ENCODE data around the gene CLDND2. TPM values are rescaled to one million over a fixed set of nuclear protein-coding genes. Genes with fewer than 3 reads are reported as not detected.
A peak's percentile ranks its signal among the peaks of the same experiment; 100 is the strongest.
"Not testable (repeated sequence)": the region's sequence is repeated elsewhere in the genome, so short reads cannot be mapped to it uniquely, and the experiment has no call there.

The CLDND2 gene
- total RNA-seq, 4 donors from 2014 or later: not detected

- TF ChIP-seq POLR2A (IDR thresholded peaks at IDR 0.05): no peak
- TF ChIP-seq CTCF (IDR thresholded peaks at IDR 0.05): peak in 3 of 6 experiments; percentile 23 to 59 (median 40)
- H3K9me3 ChIP-seq: no peaks in the 10 kb centered on the region
- H3K27me3 ChIP-seq: no peaks in the 10 kb centered on the region
- H3K4me3 ChIP-seq (replicated peaks in 1 of 3): no peak overlapping the region
- WGBS, 2 donors: 41 to 43% methylated on average over 7 of the region's 7 CpGs
- H3K36me3 ChIP-seq: no peaks in the 10 kb centered on the region
- DNase-seq: no peak
- intact Hi-C loops (cut with DNase I): loop anchor here (10.0 kb wide), 1 partner anchor 53 kb away; the partner anchor contains the start of gene VSIG10L
- H3K27ac ChIP-seq: no peak overlapping the region
- peaks cover 5 to 10% of the 10 kb centered on the region in 2 donors for H3K4me1 ChIP-seq
Measured at GRCh38 chr19:51398096-51398704, 29.4 kb upstream of the CLDND2 start.

- H3K27me3 ChIP-seq; H3K9me3 ChIP-seq; DNase-seq; H3K36me3 ChIP-seq; H3K4me3 ChIP-seq (replicated peaks in 1 of 3); H3K4me1 ChIP-seq; H3K27ac ChIP-seq: not testable (repeated sequence)
- 40 to 48% methylated on average over 9 of the region's 9 CpGs for WGBS, 2 donors
- intact Hi-C loops (cut with DNase I): loop anchor here (10.0 kb wide), 1 partner anchor 53 kb away; the partner anchor contains the start of gene VSIG10L
Measured at GRCh38 chr19:51397453-51397852, 28.6 kb upstream of the CLDND2 start.

GRCh38 chr19:51396175-51396574 lies 27.4 kb upstream of the CLDND2 start:
- no peaks in the 10 kb centered on the region for H3K36me3 ChIP-seq
- H3K4me1 ChIP-seq: peaks cover 5 to 10% of the 10 kb centered on the region in 2 donors
- no peaks in the 10 kb centered on the region for H3K27me3 ChIP-seq
- H3K27ac ChIP-seq: no peak overlapping the region
- intact Hi-C loops (cut with DNase I): loop anchor here (10.0 kb wide), 1 partner anchor 51 kb away; the partner anchor contains the start of gene VSIG10L
- WGBS, 2 donors: 89 to 100% methylated on average over 2 of the region's 2 CpGs
- TF ChIP-seq POLR2A (IDR thresholded peaks at IDR 0.05) (no peak), CTCF (IDR thresholded peaks at IDR 0.05) (no peak)
- H3K4me3 ChIP-seq (replicated peaks in 1 of 3): no peak overlapping the region
- DNase-seq: no peak
- H3K9me3 ChIP-seq: no peaks in the 10 kb centered on the region

- Histone ChIP-seq H3K36me3 (no peaks in the 10 kb centered on the region), H3K4me1 (peaks cover 5 to 10% of the 10 kb centered on the region in 2 donors), H3K4me3 (replicated peaks in 1 of 3) (peak overlapping the region in 2 of 3 donors; percentile 13 to 15), H3K27me3 (no peaks in the 10 kb centered on the region), H3K9me3 (no peaks in the 10 kb centered on the region), H3K27ac (peak overlapping the region; percentile 51 to 72 (median 64))
- no peak for TF ChIP-seq CTCF (IDR thresholded peaks at IDR 0.05)
- peak in 1 of 2 donors; percentile 43 for TF ChIP-seq POLR2A (IDR thresholded peaks at IDR 0.05)
- DNase-seq: peak; percentile 93
- intact Hi-C loops (cut with DNase I): loop anchor here (10.0 kb wide), 1 partner anchor 49 kb away; the partner anchor contains the start of gene VSIG10L
- 2 to 3% methylated on average over 32 to 45 of the region's 45 CpGs for WGBS, 2 donors
Measured at GRCh38 chr19:51394050-51394836, 25.4 kb upstream of the CLDND2 start.

- H3K27me3 ChIP-seq: no peaks in the 10 kb centered on the region
- H3K9me3 ChIP-seq: no peaks in the 10 kb centered on the region
- no peak overlapping the region for H3K4me3 ChIP-seq (replicated peaks in 1 of 3)
- no peaks in the 10 kb centered on the region for H3K36me3 ChIP-seq
- intact Hi-C loops (cut with DNase I): loop anchor here (10.0 kb wide), 1 partner anchor 48 kb away; the partner anchor contains the start of gene VSIG10L
- TF ChIP-seq CTCF (IDR thresholded peaks at IDR 0.05): no peak
- TF ChIP-seq POLR2A (IDR thresholded peaks at IDR 0.05): no peak
- 71 to 89% methylated on average over 1 of the region's 1 CpG for WGBS, 2 donors
- H3K4me1 ChIP-seq: peaks cover 5 to 10% of the 10 kb centered on the region in 2 donors
- H3K27ac ChIP-seq: no peak overlapping the region
- no peak for DNase-seq
Measured at GRCh38 chr19:51392701-51393100, 23.9 kb upstream of the CLDND2 start.
